CD14-positive monocyte (primary cell): ENCODE data around the gene DIPK1A. TPM values are rescaled to one million over a fixed set of nuclear protein-coding genes. Genes with fewer than 3 reads are reported as not detected.
A peak's percentile ranks its signal among the peaks of the same experiment; 100 is the strongest.

Source experiments
- DNase-seq, 3 donors: peaks; one replicate each; pipeline ENCODE4 v3.0.0-alpha.2; 2011 to 2022
- H2AFZ ChIP-seq: 2 replicates; pipeline ENCODE4 v1.6.0; 2012; ENCODE audit warnings: mild to moderate bottlenecking, low read depth, low read length, inconsistent platforms; ENCODE audit not compliant: insufficient read depth, poor library complexity, severe bottlenecking
- H3K27ac ChIP-seq, 2 donors: 1 replicate in 1 of 2; 2 replicates in 1 of 2; pipeline ENCODE4 v1.5.1; 2012 to 2013; ENCODE audit warnings: low read length in 2 of 2, control low read depth in 1 of 2, inconsistent platforms in 1 of 2, low read depth in 1 of 2, mild to moderate bottlenecking in 1 of 2
- H3K27me3 ChIP-seq, 2 donors: one replicate each; pipeline versions ENCODE4 v1.6.0 to v1.6.1; 2011 to 2013; ENCODE audit warnings: low read length in 2 of 2; ENCODE audit not compliant: control insufficient read depth in 2 of 2, insufficient read depth in 2 of 2
- H3K36me3 ChIP-seq, 2 donors: replicated peaks in 1 of 2; 1 replicate in 1 of 2; 2 replicates in 1 of 2; pipeline versions ENCODE4 v1.5.1 to v1.6.1; 2012 to 2013; ENCODE audit warnings: low read length in 2 of 2, control low read depth in 1 of 2, inconsistent platforms in 1 of 2, mild to moderate bottlenecking in 1 of 2; ENCODE audit not compliant: insufficient read depth in 2 of 2, control insufficient read depth in 1 of 2
- H3K4me1 ChIP-seq, 2 donors: 1 replicate in 1 of 2; 2 replicates in 1 of 2; pipeline versions ENCODE4 v1.5.1 to v1.6.1; 2012 to 2013; ENCODE audit warnings: low read length in 2 of 2, control low read depth in 1 of 2, inconsistent platforms in 1 of 2, mild to moderate bottlenecking in 1 of 2, moderate library complexity in 1 of 2; ENCODE audit not compliant: insufficient read depth in 2 of 2, control insufficient read depth in 1 of 2
- H3K4me2 ChIP-seq: replicated peaks from 2 replicates; pipeline ENCODE3; 2012; ENCODE audit warnings: low read length, moderate library complexity, mild to moderate bottlenecking; ENCODE audit not compliant: poor library complexity, severe bottlenecking; ENCODE audit errors: extremely low read depth
- H3K4me3 ChIP-seq, 3 experiments: fragments of 200-600 bp in 1 of 3; sonication (generic) in 1 of 3; replicated peaks in 1 of 3; 1 replicate in 2 of 3; 2 replicates in 1 of 3; pipeline ENCODE4 v1.5.1; 2011 to 2013; ENCODE audit warnings: low read length in 3 of 3, mild to moderate bottlenecking in 3 of 3, control low read depth in 2 of 3, low read depth in 2 of 3, inconsistent platforms in 1 of 3, moderate library complexity in 1 of 3
- H3K79me2 ChIP-seq: 2 replicates; pipeline ENCODE4 v1.6.0; 2012; ENCODE audit warnings: mild to moderate bottlenecking, control low read depth, inconsistent platforms, low read length, moderate library complexity; ENCODE audit not compliant: insufficient read depth
- H3K9ac ChIP-seq: 2 replicates; pipeline ENCODE4 v1.6.0; 2017; ENCODE audit warnings: low read length, mild to moderate bottlenecking; ENCODE audit not compliant: insufficient read depth, poor library complexity, severe bottlenecking
- H3K9me3 ChIP-seq, 2 donors: replicated peaks in 1 of 2; 1 replicate in 1 of 2; 2 replicates in 1 of 2; pipeline versions ENCODE4 v1.5.1 to v1.6.1; 2012 to 2013; ENCODE audit warnings: low read length in 2 of 2, control low read depth in 1 of 2; ENCODE audit not compliant: control insufficient read depth in 1 of 2, insufficient read depth in 1 of 2
- H4K20me1 ChIP-seq: 2 replicates; pipeline ENCODE4 v1.6.0; 2012; ENCODE audit warnings: mild to moderate bottlenecking, low read length, control low read depth, moderate library complexity; ENCODE audit not compliant: insufficient read depth
- H3K27ac Mint-ChIP-seq, 7 donors: one replicate each; pipeline ENCODE4 v1.8.0; 2020; ENCODE audit warnings: mild to moderate bottlenecking in 7 of 7, mixed read lengths in 7 of 7, moderate library complexity in 6 of 7, inconsistent platforms in 2 of 7
- H3K27me3 Mint-ChIP-seq, 3 donors: one replicate each; pipeline ENCODE4 v1.8.0; 2021 to 2022; ENCODE audit warnings: low read depth in 3 of 3, mild to moderate bottlenecking in 3 of 3, mixed read lengths in 3 of 3, moderate library complexity in 3 of 3, inconsistent platforms in 1 of 3
- H3K36me3 Mint-ChIP-seq, 2 donors: one replicate each; pipeline ENCODE4 v1.8.0; 2020; ENCODE audit warnings: mixed read lengths in 2 of 2, inconsistent platforms in 1 of 2, mild to moderate bottlenecking in 1 of 2
- H3K4me1 Mint-ChIP-seq: one replicate; pipeline ENCODE4 v1.8.0; 2020; ENCODE audit warnings: mild to moderate bottlenecking, mixed read lengths
- H3K4me3 Mint-ChIP-seq, 2 donors: one replicate each; pipeline ENCODE4 v1.8.0; 2020; ENCODE audit warnings: mild to moderate bottlenecking in 2 of 2, mixed read lengths in 2 of 2, moderate library complexity in 1 of 2
- H3K9me3 Mint-ChIP-seq, 7 donors: one replicate each; pipeline ENCODE4 v1.8.0; 2020 to 2022; ENCODE audit warnings: mixed read lengths in 7 of 7, mild to moderate bottlenecking in 6 of 7, moderate library complexity in 6 of 7, inconsistent platforms in 2 of 7
- CTCF ChIP-seq: fragments of 200-600 bp; IDR thresholded peaks from one replicate; pipeline ENCODE4 v1.8.0; 2022; ENCODE audit warnings: antibody characterized with exemption, mild to moderate bottlenecking
- WGBS: methylation state at CpG from one replicate; pipeline ENCODE4 v1.1.5; 2013; ENCODE audit warnings: missing lambda C conversion rate; ENCODE audit not compliant: insufficient coverage; 5-methylcytosine and 5-hydroxymethylcytosine counted together
- intact Hi-C, 2 donors: fragments of 100-400 bp; cut with micrococcal nuclease; formaldehyde crosslinking; loops; one replicate each; pipeline versions ENCODE4 v1.15.0 to v1.15.1; 2023
- polyA plus RNA-seq, 3 donors: library from polyadenylated mRNA; depleted of rRNA in 1 of 3; unstranded in 2 of 3; stranded (reverse) in 1 of 3; fragments of 300-500 nt in 2 of 3; fragments of >200 nt in 1 of 3; fragmentation: Illumina TruSeq in 2 of 3; gene quantifications; 1 replicate in 2 of 3; 2 replicates in 1 of 3; pipeline ENCODE4 v1.2.3, GENCODE V29; 2012 to 2021

Gene DIPK1A
- polyA plus RNA-seq, 3 donors: 0.45 to 1.4 (median 0.83) TPM

GRCh38 chr1:92926873-92927272 lies 34.4 kb downstream of the DIPK1A start:
- peaks cover 31% of the 10 kb centered on the region for H3K4me1 Mint-ChIP-seq
- Histone ChIP-seq H3K4me3 (no peak overlapping the region), H3K27me3 (no peaks in the 10 kb centered on the region), H3K36me3 (no peaks in the 10 kb centered on the region), H3K27ac (no peak overlapping the region), H3K4me2 (no peak overlapping the region), H3K4me1 (peaks cover 22 to 30% of the 10 kb centered on the region in 2 donors), H2AFZ (no peak overlapping the region), H4K20me1 (no peaks in the 10 kb centered on the region), H3K9ac (no peak overlapping the region), H3K79me2 (no peaks in the 10 kb centered on the region), H3K9me3 (no peaks in the 10 kb centered on the region)
- intact Hi-C loops: no loop called here
- no peak for TF ChIP-seq CTCF
- DNase-seq: no peak
- no peak overlapping the region for H3K27ac Mint-ChIP-seq
- H3K4me3 Mint-ChIP-seq: no peak overlapping the region
- peaks cover 0 to 5% (median 0%) of the 10 kb centered on the region in 7 donors for H3K9me3 Mint-ChIP-seq
- H3K36me3 Mint-ChIP-seq: no peaks in the 10 kb centered on the region
- WGBS: no CpG with 5 or more reads among the region's 1 CpG
- no peaks in the 10 kb centered on the region for H3K27me3 Mint-ChIP-seq

GRCh38 chr1:92924501-92924900 lies 36.8 kb downstream of the DIPK1A start:
- H3K9ac ChIP-seq: no peak overlapping the region
- no peaks in the 10 kb centered on the region for H3K9me3 ChIP-seq

More at GRCh38 chr1:92924501-92924900, 36.8 kb downstream of the DIPK1A start:
- Mint-ChIP-seq H3K9me3 (peaks cover 0 to 5% (median 0%) of the 10 kb centered on the region in 7 donors), H3K27me3 (peaks cover 0 to 2% (median 0%) of the 10 kb centered on the region in 3 donors), H3K4me1 (peaks cover 24% of the 10 kb centered on the region), H3K36me3 (no peaks in the 10 kb centered on the region), H3K4me3 (no peak overlapping the region), H3K27ac (peak overlapping the region in 2 of 7 donors; percentile 25 to 75)
- H3K4me2 ChIP-seq: no peak overlapping the region
- H3K36me3 ChIP-seq: no peaks in the 10 kb centered on the region
- TF ChIP-seq CTCF: no peak
- no peak for DNase-seq
- no peaks in the 10 kb centered on the region for H4K20me1 ChIP-seq
- no peaks in the 10 kb centered on the region for H3K79me2 ChIP-seq
- H3K4me3 ChIP-seq: no peak overlapping the region
- WGBS: 98% methylated on average over 8 of the region's 9 CpGs
- no peaks in the 10 kb centered on the region for H3K27me3 ChIP-seq
- no peak overlapping the region for H2AFZ ChIP-seq
- H3K4me1 ChIP-seq: peaks cover 16 to 24% of the 10 kb centered on the region in 2 donors
- intact Hi-C loops: no loop called here
- H3K27ac ChIP-seq: no peak overlapping the region
